HEK293 (cell line): Measurements from ENCODE around the gene RNF144B.
A peak's percentile ranks its signal among the peaks of the same experiment; 100 is the strongest.

Experiments
- CTCF ChIA-PET: fragments of 350-600 bp; formaldehyde crosslinking; extraction: SDS; loops from one replicate; lab custom pipeline; 2021; ENCODE audit warnings: antibody characterized with exemption; lab: Yijun Ruan, JAX
- POLR2A ChIA-PET: fragments of 300-600 bp; formaldehyde crosslinking; extraction: SDS; loops from one replicate; lab custom pipeline; 2020; ENCODE audit warnings: antibody characterized with exemption, inconsistent platforms; lab: Yijun Ruan, JAX
- H3K27ac ChIP-seq: fragments of 200-500 bp; sonication (Bioruptor generic); 2 replicates; pipeline ENCODE4 v1.5.1; 2014; ENCODE audit warnings: low read depth, low read length, control low read depth, inconsistent platforms; ENCODE audit errors: extremely low read depth
- H3K36me3 ChIP-seq, 2 experiments: fragments of 200-500 bp in 1 of 2; sonication (Bioruptor generic) in 1 of 2; 1 replicate in 1 of 2; 2 replicates in 1 of 2; pipeline ENCODE4 v1.5.1; 2014 to 2017; ENCODE audit warnings: inconsistent platforms in 2 of 2, low read length in 2 of 2; ENCODE audit not compliant: control insufficient read depth in 2 of 2, insufficient read depth in 1 of 2
- H3K4me1 ChIP-seq: fragments of 200-500 bp; sonication (Bioruptor generic); 2 replicates; pipeline ENCODE4 v1.5.1; 2014; ENCODE audit warnings: mild to moderate bottlenecking, low read length, inconsistent platforms; ENCODE audit not compliant: control insufficient read depth, insufficient read depth
- H3K4me3 ChIP-seq: 2 replicates; pipeline ENCODE4 v1.5.1; 2011; ENCODE audit warnings: low read depth, mild to moderate bottlenecking, control low read depth, low read length, moderate library complexity
- H3K9me3 ChIP-seq: fragments of 200-500 bp; sonication (Bioruptor generic); 2 replicates; pipeline ENCODE4 v1.5.1; 2014; ENCODE audit warnings: low read depth, low read length, inconsistent platforms; ENCODE audit not compliant: control insufficient read depth, insufficient read depth
- INSM2 ChIP-seq: fragments of 450-650 bp; formaldehyde crosslinking; IDR thresholded peaks from 2 replicates; pipeline ENCODE4 v1.5.1; 2016; ENCODE audit warnings: missing biosample characterization, missing genetic modification characterization
- RBAK ChIP-seq: fragments of 450-650 bp; formaldehyde crosslinking; IDR thresholded peaks from 2 replicates; pipeline ENCODE4 v1.5.1; 2016; ENCODE audit warnings: missing biosample characterization, missing genetic modification characterization
- SETDB1 ChIP-seq: IDR thresholded peaks from one replicate; pipeline ENCODE4 v1.6.1; 2017; ENCODE audit warnings: mild to moderate bottlenecking, low read length, moderate library complexity, mixed read lengths; ENCODE audit not compliant: insufficient read length
- SP2 ChIP-seq: fragments of 450-650 bp; formaldehyde crosslinking; IDR thresholded peaks from 2 replicates; pipeline ENCODE4 v1.5.1; 2016; ENCODE audit warnings: missing biosample characterization, missing genetic modification characterization
- ZBTB17 ChIP-seq: fragments of 450-650 bp; formaldehyde crosslinking; IDR thresholded peaks from 2 replicates; pipeline ENCODE4 v1.5.1; 2016; ENCODE audit warnings: missing biosample characterization, missing genetic modification characterization
- ZBTB44 ChIP-seq: fragments of 450-650 bp; IDR thresholded peaks from 2 replicates; pipeline ENCODE4 v1.5.1; 2018; ENCODE audit warnings: missing biosample characterization, mild to moderate bottlenecking, missing genetic modification characterization
- ZBTB48 ChIP-seq: fragments of 450-650 bp; formaldehyde crosslinking; IDR thresholded peaks from 2 replicates; pipeline ENCODE4 v1.5.1; 2016; ENCODE audit warnings: missing biosample characterization, missing genetic modification characterization
- ZBTB49 ChIP-seq: fragments of 450-650 bp; formaldehyde crosslinking; IDR thresholded peaks from 2 replicates; pipeline ENCODE4 v1.5.1; 2016; ENCODE audit warnings: missing biosample characterization, missing genetic modification characterization, low read depth
- ZFP41 ChIP-seq: fragments of 450-650 bp; formaldehyde crosslinking; IDR thresholded peaks from 2 replicates; pipeline ENCODE4 v1.5.1; 2016; ENCODE audit warnings: missing biosample characterization, missing genetic modification characterization, borderline replicate concordance
- ZNF133 ChIP-seq: fragments of 450-650 bp; formaldehyde crosslinking; IDR thresholded peaks from 2 replicates; pipeline ENCODE4 v1.5.1; 2016; ENCODE audit warnings: missing biosample characterization, missing genetic modification characterization
- ZNF175 ChIP-seq: fragments of 450-650 bp; formaldehyde crosslinking; IDR thresholded peaks from 2 replicates; pipeline ENCODE4 v1.5.1; 2016; ENCODE audit warnings: missing biosample characterization, missing genetic modification characterization
- ZNF335 ChIP-seq: fragments of 450-650 bp; formaldehyde crosslinking; conservative IDR thresholded peaks from 2 replicates; pipeline ENCODE4 v1.5.1; 2016; ENCODE audit warnings: missing biosample characterization, missing genetic modification characterization
- ZNF513 ChIP-seq: fragments of 450-650 bp; IDR thresholded peaks from 2 replicates; pipeline ENCODE4 v1.5.1; 2018; ENCODE audit warnings: missing biosample characterization, missing genetic modification characterization
- ZNF544 ChIP-seq: fragments of 450-650 bp; formaldehyde crosslinking; IDR thresholded peaks from 2 replicates; pipeline ENCODE4 v1.5.0; 2017; ENCODE audit warnings: missing biosample characterization, missing genetic modification characterization
- ZNF629 ChIP-seq: fragments of 450-650 bp; formaldehyde crosslinking; IDR thresholded peaks from 2 replicates; pipeline ENCODE4 v1.5.1; 2017; ENCODE audit warnings: missing biosample characterization, missing genetic modification characterization
- ZNF645 ChIP-seq: fragments of 450-650 bp; formaldehyde crosslinking; IDR thresholded peaks from 2 replicates; pipeline ENCODE4; 2016; ENCODE audit warnings: missing biosample characterization, missing genetic modification characterization
- ZNF658 ChIP-seq: fragments of 450-650 bp; formaldehyde crosslinking; IDR thresholded peaks from 2 replicates; pipeline ENCODE4; 2016; ENCODE audit warnings: missing biosample characterization, missing genetic modification characterization
- ZNF677 ChIP-seq: fragments of 450-650 bp; IDR thresholded peaks from 2 replicates; pipeline ENCODE4 v1.5.0; 2018; ENCODE audit warnings: missing biosample characterization, mild to moderate bottlenecking, missing genetic modification characterization, moderate library complexity
- ZSCAN18 ChIP-seq: fragments of 450-650 bp; formaldehyde crosslinking; IDR thresholded peaks from 2 replicates; pipeline ENCODE4 v1.5.1; 2016; ENCODE audit warnings: missing biosample characterization, missing genetic modification characterization

RNF144B gene

GRCh38 chr6:18343741-18344140, 43.4 kb upstream of the RNF144B start:
- Histone ChIP-seq H3K4me3 (no peak overlapping the region), H3K36me3 (no peaks in the 10 kb centered on the region), H3K9me3 (no peaks in the 10 kb centered on the region), H3K27ac (no peak overlapping the region), H3K4me1 (no peaks in the 10 kb centered on the region)
- ChIA-PET POLR2A (no interaction called here), CTCF (no interaction called here)
- TF ChIP-seq ZBTB48 (tag by site-specific recombination) (no peak), ZNF629 (peak; percentile 78), ZBTB49 (tag by site-specific recombination) (no peak)

GRCh38 chr6:18347021-18347577, 40.1 kb upstream of the RNF144B start:
- H3K9me3 ChIP-seq, result no peaks in the 10 kb centered on the region
- no peaks in the 10 kb centered on the region for H3K36me3 ChIP-seq
- H3K4me3 ChIP-seq, result no peak overlapping the region
- no peak overlapping the region for H3K27ac ChIP-seq
- POLR2A ChIA-PET, result no interaction called here
- TF ChIP-seq SP2 (tag by site-specific recombination) (no peak), ZNF335 (tag by site-specific recombination) (no peak), SETDB1 (peak; percentile 26), ZBTB44 (tag by site-specific recombination) (0 out of 2 replicates have a peak, but pooled peaks have one; percentile 27)
- TF ChIP-seq, all 188 proteins: peak for 2
- CTCF ChIA-PET, result interaction anchor here (1.3 to 1.6 kb wide), 3 partner anchors 24 to 156 kb away, joined by 3 to 8 read pairs (median 5); no protein-coding TSS in a partner anchor
- no peaks in the 10 kb centered on the region for H3K4me1 ChIP-seq

GRCh38 chr6:18347866-18348265, 39.3 kb upstream of the RNF144B start:
- no peak for TF ChIP-seq ZNF677 (tag by site-specific recombination)
- TF ChIP-seq ZNF658 (tag by site-specific recombination), result no peak
- TF ChIP-seq ZNF133, result no peak
- TF ChIP-seq ZNF335 (tag by site-specific recombination), result no peak
- no peak for TF ChIP-seq RBAK (tag by site-specific recombination)
- no peak for TF ChIP-seq ZSCAN18 (tag by site-specific recombination)
- no peak for TF ChIP-seq ZNF513 (tag by site-specific recombination)
- TF ChIP-seq INSM2, result no peak
- no peak for TF ChIP-seq ZNF645 (tag by site-specific recombination)
- TF ChIP-seq ZNF175 (tag by site-specific recombination), result no peak
- no peak for TF ChIP-seq ZFP41
- no peak for TF ChIP-seq ZBTB17 (tag by site-specific recombination)
- no peak for TF ChIP-seq ZNF544
- CTCF ChIA-PET, result interaction anchor here (1.3 to 1.4 kb wide), 2 partner anchors 24 to 156 kb away, joined by 5 to 8 read pairs; no protein-coding TSS in a partner anchor
- no peaks in the 10 kb centered on the region for H3K4me1 ChIP-seq
- no peak overlapping the region for H3K27ac ChIP-seq
- POLR2A ChIA-PET, result no interaction called here
- H3K9me3 ChIP-seq, result no peaks in the 10 kb centered on the region
- H3K36me3 ChIP-seq, result no peaks in the 10 kb centered on the region
- H3K4me3 ChIP-seq, result no peak overlapping the region
